Osteoblast (primary cell): ENCODE measurements around the gene HRNR. TPM values are rescaled to one million over a fixed set of nuclear protein-coding genes. Genes with fewer than 3 reads are reported as not detected.
A peak's percentile ranks its signal among the peaks of the same experiment; 100 is the strongest.
"Not testable (repeated sequence)": the region's sequence is repeated elsewhere in the genome, so short reads cannot be mapped to it uniquely, and the experiment has no call there.

ENCODE experiments used
- DNase-seq: peaks from one replicate; pipeline ENCODE4 v3.0.0; 2011; ENCODE audit warnings: low spot score, mixed read lengths; ENCODE audit not compliant: insufficient read length; ENCODE audit errors: missing footprints
- H2AFZ ChIP-seq: 2 replicates; pipeline ENCODE4 v1.6.0; 2011; ENCODE audit warnings: mild to moderate bottlenecking, low read length
- H3K27ac ChIP-seq: 2 replicates; pipeline ENCODE4 v1.5.1; 2011; ENCODE audit warnings: mild to moderate bottlenecking, low read depth, low read length, moderate library complexity
- H3K27me3 ChIP-seq: 2 replicates; pipeline ENCODE4 v1.6.0; 2012; ENCODE audit warnings: mild to moderate bottlenecking, control low read depth, inconsistent platforms, low read length, moderate library complexity; ENCODE audit not compliant: insufficient read depth
- H3K36me3 ChIP-seq: 2 replicates; pipeline ENCODE4 v1.5.1; 2011; ENCODE audit warnings: mild to moderate bottlenecking, low read length, control low read depth, moderate library complexity; ENCODE audit not compliant: insufficient read depth
- H3K4me1 ChIP-seq: 2 replicates; pipeline ENCODE4 v1.5.1; 2011; ENCODE audit warnings: mild to moderate bottlenecking, low read length, control low read depth, moderate library complexity; ENCODE audit not compliant: insufficient read depth
- H3K4me2 ChIP-seq: 2 replicates; pipeline ENCODE4 v1.6.0; 2011; ENCODE audit warnings: mild to moderate bottlenecking, low read length; ENCODE audit not compliant: insufficient read depth
- H3K4me3 ChIP-seq: fragments of 200-600 bp; sonication (generic); 3 replicates; pipeline ENCODE4 v1.5.1; 2012; ENCODE audit warnings: mild to moderate bottlenecking, low read length, inconsistent platforms; ENCODE audit not compliant: insufficient read depth
- H3K79me2 ChIP-seq: 2 replicates; pipeline ENCODE4 v1.6.0; 2012; ENCODE audit warnings: mild to moderate bottlenecking, low read length, control low read depth, inconsistent platforms; ENCODE audit not compliant: insufficient read depth
- H3K9me3 ChIP-seq: 2 replicates; pipeline ENCODE4 v1.5.1; 2011; ENCODE audit warnings: low read depth, low read length, control low read depth
- H4K20me1 ChIP-seq: 2 replicates; pipeline ENCODE4 v1.6.0; 2012; ENCODE audit warnings: mild to moderate bottlenecking, low read length, control low read depth; ENCODE audit not compliant: insufficient read depth
- total RNA-seq: library from RNA; depleted of rRNA; stranded (reverse); fragments of >200 nt; gene quantifications from 2 replicates; pipeline ENCODE4 v1.2.3, GENCODE V29; 2012
- TF ChIP-seq, protein P1 (sequence below): IDR thresholded peaks from 2 replicates; pipeline ENCODE4 v1.5.1; 2011; ENCODE audit warnings: mild to moderate bottlenecking, low read depth, low read length, moderate library complexity; ENCODE audit errors: extremely low read depth

Gene HRNR
- total RNA-seq, 1 donor = not detected

DNA sequence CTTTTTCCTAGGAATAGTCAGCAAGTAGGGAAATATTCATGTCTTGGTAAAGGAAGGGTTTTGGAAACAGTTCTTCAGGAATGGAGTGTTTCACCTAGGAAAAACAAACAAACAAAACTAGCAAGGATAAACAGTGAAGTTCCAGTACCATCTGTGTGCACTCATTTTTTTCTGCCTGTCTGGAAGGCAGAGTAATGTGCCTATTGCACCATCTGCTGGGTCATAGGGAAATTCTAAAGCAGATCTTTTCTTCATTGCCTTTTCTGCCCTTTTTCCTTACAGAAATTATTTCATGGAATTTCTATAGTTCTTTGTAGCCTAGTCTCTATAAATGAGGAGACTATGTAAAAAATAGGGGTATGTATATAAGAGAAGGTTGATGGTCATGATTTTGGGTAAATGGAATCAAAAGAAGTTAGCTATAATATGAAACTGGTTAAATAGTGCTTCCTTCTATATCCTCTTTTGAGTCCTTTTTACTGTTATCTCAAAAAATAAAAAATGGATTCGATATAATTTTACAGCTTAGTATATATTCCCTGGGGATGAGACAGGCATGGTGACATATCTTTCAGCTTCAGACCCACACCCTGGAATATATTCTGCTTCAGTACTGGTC, 3.4 kb upstream of the HRNR start:
- Histone ChIP-seq H3K4me1 (no peaks in the 10 kb centered on the region), H3K4me2 (no peak overlapping the region), H3K4me3 (no peak overlapping the region), H3K36me3 (no peaks in the 10 kb centered on the region), H3K9me3 (no peaks in the 10 kb centered on the region), H2AFZ (no peak overlapping the region), H4K20me1 (no peaks in the 10 kb centered on the region), H3K27me3 (no peaks in the 10 kb centered on the region), H3K27ac (no peak overlapping the region), H3K79me2 (no peaks in the 10 kb centered on the region)
- peak; percentile 60 for DNase-seq
- TF ChIP-seq, protein P1, sequence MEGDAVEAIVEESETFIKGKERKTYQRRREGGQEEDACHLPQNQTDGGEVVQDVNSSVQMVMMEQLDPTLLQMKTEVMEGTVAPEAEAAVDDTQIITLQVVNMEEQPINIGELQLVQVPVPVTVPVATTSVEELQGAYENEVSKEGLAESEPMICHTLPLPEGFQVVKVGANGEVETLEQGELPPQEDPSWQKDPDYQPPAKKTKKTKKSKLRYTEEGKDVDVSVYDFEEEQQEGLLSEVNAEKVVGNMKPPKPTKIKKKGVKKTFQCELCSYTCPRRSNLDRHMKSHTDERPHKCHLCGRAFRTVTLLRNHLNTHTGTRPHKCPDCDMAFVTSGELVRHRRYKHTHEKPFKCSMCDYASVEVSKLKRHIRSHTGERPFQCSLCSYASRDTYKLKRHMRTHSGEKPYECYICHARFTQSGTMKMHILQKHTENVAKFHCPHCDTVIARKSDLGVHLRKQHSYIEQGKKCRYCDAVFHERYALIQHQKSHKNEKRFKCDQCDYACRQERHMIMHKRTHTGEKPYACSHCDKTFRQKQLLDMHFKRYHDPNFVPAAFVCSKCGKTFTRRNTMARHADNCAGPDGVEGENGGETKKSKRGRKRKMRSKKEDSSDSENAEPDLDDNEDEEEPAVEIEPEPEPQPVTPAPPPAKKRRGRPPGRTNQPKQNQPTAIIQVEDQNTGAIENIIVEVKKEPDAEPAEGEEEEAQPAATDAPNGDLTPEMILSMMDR = peak; percentile 20

DNA sequence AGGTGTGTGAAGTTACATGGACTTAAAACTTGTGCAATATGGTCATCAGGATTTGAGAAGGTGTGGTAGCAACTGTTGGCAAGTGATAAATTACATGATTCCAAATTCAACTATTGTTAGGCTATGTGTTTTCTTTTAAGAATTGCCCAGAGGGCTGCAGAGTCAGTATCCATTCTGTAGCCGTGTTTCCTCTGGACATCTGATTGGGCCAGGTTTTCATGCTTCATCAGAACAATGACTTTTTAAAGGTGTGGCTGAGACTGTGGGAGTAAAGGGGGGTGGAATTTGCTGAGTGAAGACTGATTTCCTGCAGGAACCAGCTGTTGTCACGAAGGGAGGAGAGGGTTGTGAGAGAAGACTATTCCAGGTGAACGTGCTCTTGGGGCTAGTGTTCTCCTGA, 1.7 kb upstream of the HRNR start:
- H3K4me3 ChIP-seq = no peak overlapping the region
- no peaks in the 10 kb centered on the region for H3K27me3 ChIP-seq
- no peaks in the 10 kb centered on the region for H4K20me1 ChIP-seq
- no peaks in the 10 kb centered on the region for H3K9me3 ChIP-seq
- H3K79me2 ChIP-seq = no peaks in the 10 kb centered on the region
- no peak overlapping the region for H2AFZ ChIP-seq
- no peak overlapping the region for H3K27ac ChIP-seq
- no peak overlapping the region for H3K4me2 ChIP-seq
- H3K36me3 ChIP-seq = no peaks in the 10 kb centered on the region
- no peak for DNase-seq
- H3K4me1 ChIP-seq = no peaks in the 10 kb centered on the region
- TF ChIP-seq, protein P1 = no peak

DNA sequence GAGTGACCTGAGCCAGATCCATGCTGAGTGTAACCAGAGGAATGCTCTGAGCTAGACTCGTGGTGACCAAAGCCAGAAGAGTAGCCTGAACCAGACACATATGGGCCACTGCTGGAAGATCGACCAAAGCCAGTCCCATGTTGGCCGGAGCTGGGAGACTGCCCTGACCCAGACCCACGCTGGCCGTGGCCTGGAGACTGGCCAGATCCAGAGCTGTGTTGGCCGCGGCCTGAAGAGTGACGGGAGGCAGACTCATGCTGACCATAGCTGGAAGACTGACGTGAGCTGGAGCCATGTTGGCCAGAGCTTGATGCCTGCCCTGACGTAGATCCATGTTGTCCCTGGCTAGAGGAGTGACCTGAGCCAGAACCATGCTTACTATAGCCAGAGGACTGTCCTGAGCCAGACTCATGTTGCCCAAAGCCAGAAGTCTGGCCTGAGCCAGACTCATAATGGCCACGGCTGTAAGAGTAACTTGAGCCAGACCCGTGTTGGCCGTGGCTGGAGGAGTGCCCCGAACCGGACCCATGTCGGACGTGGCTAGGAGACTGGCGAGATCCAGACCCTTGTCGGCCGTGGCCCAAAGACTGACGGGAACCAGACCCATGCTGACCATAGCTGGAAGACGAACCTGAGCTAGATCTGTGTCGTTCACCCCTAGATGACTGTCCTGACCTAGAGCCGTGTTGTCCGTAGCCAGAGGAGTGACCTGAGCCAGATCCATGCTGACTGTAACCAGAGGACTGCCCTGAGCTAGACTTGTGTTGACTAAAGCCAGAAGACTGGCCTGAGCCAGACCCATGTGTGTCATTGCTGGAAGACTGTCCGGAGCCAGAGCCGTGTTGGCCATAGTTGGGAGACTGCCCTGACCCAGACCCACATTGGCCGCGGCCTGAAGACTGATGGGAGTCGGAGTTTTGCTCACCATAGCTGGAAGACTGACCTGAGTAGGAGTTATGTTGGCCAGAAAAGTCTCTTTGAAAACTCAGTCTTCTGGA, 3.5 kb downstream of the HRNR start:
- no peaks in the 10 kb centered on the region for H3K27me3 ChIP-seq
- H3K27ac ChIP-seq = no peak overlapping the region
- H2AFZ ChIP-seq = no peak overlapping the region
- no peaks in the 10 kb centered on the region for H3K36me3 ChIP-seq
- no peak overlapping the region for H3K4me3 ChIP-seq
- no peak overlapping the region for H3K4me2 ChIP-seq
- no peaks in the 10 kb centered on the region for H3K9me3 ChIP-seq
- H3K79me2 ChIP-seq = no peaks in the 10 kb centered on the region
- no peaks in the 10 kb centered on the region for H4K20me1 ChIP-seq
- TF ChIP-seq, protein P1 = no peak
- no peak for DNase-seq
- no peaks in the 10 kb centered on the region for H3K4me1 ChIP-seq

DNA sequence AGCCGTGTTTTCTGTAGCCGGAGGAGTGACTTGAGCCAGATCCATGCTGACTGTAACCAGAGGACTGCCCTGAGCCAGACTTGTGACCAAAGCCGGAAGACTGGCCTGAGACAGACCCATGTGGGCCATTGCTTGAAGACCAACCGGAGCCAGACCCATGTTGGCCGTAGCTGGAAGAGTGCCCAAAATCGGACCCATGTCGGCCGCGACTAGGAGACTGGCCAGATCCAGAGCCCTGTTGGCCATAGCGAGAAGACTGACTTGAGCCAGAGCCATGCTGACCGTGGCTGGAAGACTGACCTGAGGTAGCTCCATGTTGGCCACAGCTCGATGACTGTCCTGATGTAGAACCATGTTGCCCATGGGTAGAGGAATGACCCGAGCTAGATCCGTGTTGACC, 4.6 kb downstream of the HRNR start:
- not testable (repeated sequence) for H3K4me3 ChIP-seq, H4K20me1 ChIP-seq, H3K27me3 ChIP-seq, H3K9me3 ChIP-seq, H3K36me3 ChIP-seq, H3K4me1 ChIP-seq, H3K4me2 ChIP-seq, H2AFZ ChIP-seq, H3K27ac ChIP-seq, H3K79me2 ChIP-seq, DNase-seq
